ENCODE results near the gene GALNT18. TPM values are rescaled to one million over a fixed set of nuclear protein-coding genes. Genes with fewer than 3 reads are reported as not detected.
A peak's percentile ranks its signal among the peaks of the same experiment; 100 is the strongest.

GALNT18 gene
- total RNA-seq, 1 donor from 2014 or later = 6.6 TPM

DNA sequence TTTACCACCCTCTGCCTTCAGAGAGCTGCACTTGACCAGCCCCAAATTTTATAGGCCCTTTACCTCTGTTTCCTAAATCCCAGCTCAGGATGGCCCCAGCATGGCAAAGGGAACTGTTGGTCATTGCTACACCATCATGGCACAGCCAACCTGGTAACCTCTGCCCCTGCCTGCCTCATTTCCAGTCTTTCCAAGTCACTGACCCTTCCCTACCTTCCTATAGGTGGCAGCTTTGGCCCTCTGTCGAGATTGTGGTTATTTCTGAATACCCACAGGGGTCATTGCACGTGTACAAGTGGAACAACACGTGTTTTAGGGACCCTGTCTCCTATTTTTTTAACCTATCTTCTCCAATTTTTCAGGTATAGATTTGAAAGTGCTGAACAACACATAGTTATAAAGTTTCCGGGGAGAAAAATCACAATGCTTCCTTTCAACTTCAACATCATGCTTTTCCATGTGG is 2.8 kb downstream of the GALNT18 start:
- H3K27me3 ChIP-seq (ENCODE audit: control insufficient read depth, insufficient read depth, low read length) = no peaks in the 10 kb centered on the region
- H3K4me3 ChIP-seq (ENCODE audit: low read depth, low read length) = no peak overlapping the region
- TF ChIP-seq, protein P1, sequence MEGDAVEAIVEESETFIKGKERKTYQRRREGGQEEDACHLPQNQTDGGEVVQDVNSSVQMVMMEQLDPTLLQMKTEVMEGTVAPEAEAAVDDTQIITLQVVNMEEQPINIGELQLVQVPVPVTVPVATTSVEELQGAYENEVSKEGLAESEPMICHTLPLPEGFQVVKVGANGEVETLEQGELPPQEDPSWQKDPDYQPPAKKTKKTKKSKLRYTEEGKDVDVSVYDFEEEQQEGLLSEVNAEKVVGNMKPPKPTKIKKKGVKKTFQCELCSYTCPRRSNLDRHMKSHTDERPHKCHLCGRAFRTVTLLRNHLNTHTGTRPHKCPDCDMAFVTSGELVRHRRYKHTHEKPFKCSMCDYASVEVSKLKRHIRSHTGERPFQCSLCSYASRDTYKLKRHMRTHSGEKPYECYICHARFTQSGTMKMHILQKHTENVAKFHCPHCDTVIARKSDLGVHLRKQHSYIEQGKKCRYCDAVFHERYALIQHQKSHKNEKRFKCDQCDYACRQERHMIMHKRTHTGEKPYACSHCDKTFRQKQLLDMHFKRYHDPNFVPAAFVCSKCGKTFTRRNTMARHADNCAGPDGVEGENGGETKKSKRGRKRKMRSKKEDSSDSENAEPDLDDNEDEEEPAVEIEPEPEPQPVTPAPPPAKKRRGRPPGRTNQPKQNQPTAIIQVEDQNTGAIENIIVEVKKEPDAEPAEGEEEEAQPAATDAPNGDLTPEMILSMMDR (IDR thresholded peaks at IDR 0.05; ENCODE audit: insufficient read depth, low read length, poor library complexity, severe bottlenecking) = peak; percentile 26
- DNase-seq (ENCODE audit: low read depth) = no peak
- H3K36me3 ChIP-seq (ENCODE audit: control insufficient read depth, insufficient read depth, low read length) = no peaks in the 10 kb centered on the region

DNA sequence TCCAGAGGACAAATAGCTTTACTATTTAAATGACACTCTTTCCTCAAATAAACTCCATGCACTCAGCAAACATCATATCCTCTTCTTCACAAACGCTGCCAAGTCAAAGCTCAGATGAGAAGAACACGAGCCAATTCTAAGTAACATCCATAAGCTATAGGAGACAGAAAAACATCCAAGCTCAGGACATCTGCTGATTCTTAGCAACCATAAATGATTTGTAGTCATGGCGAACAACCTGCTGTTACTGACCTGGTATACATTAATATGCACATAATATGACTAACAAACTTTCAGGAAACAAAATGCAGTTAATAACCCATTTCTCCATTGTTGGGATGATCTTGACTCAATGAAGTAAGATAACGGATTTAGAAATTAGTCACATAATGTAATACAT is 6.7 kb downstream of the GALNT18 start:
- Histone ChIP-seq H3K27me3 (ENCODE audit: control insufficient read depth, insufficient read depth, low read length) (no peaks in the 10 kb centered on the region), H3K36me3 (ENCODE audit: control insufficient read depth, insufficient read depth, low read length) (no peaks in the 10 kb centered on the region), H3K4me3 (ENCODE audit: low read depth, low read length) (no peak overlapping the region)
- no peak for DNase-seq (ENCODE audit: low read depth)
- TF ChIP-seq, protein P1 (IDR thresholded peaks at IDR 0.05; ENCODE audit: insufficient read depth, low read length, poor library complexity, severe bottlenecking) = no peak

DNA sequence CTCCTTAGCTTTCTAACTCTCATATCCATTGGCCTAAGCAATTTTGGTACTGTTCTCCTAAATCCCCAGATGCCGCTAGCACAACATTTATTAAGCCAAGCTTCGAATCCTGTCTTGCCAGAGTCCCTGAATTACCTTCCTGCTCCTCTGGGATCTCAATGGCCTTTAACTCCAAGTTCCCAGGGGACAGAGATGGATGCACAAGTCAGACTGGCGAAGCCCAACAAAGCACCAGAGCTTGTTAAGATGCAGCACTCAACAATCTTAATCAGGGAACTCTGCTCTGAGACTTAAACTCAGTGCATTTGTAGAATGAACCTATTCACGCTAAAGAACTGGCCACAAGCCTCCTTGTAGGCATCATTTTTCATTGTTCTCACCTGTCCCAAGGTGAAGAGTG is 9.4 kb downstream of the GALNT18 start:
- TF ChIP-seq, protein P1 (IDR thresholded peaks at IDR 0.05; ENCODE audit: insufficient read depth, low read length, poor library complexity, severe bottlenecking) = no peak
- Histone ChIP-seq H3K36me3 (ENCODE audit: control insufficient read depth, insufficient read depth, low read length) (no peaks in the 10 kb centered on the region), H3K4me3 (ENCODE audit: low read depth, low read length) (no peak overlapping the region), H3K27me3 (ENCODE audit: control insufficient read depth, insufficient read depth, low read length) (no peaks in the 10 kb centered on the region)
- no peak for DNase-seq (ENCODE audit: low read depth)

DNA sequence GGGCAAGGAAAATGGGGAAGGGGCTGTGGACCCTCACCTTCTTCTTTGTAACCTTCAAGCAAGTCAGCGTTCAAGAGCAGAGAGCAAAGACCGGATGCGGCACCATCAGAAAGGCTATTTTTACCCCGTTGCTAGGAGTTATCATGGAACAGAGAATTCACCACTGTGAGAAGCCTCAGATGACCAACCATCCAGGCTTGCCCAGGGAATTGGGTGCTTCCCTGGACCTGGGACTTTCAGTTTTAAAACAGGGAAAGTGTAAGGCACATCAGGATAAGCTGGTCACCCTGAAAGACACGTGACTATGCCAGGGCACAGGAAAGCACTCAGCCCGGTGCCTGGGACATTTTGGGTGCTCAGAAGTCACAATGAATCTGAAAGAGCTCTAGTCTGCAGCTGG is 10.4 kb downstream of the GALNT18 start:
- H3K27me3 ChIP-seq (ENCODE audit: control insufficient read depth, insufficient read depth, low read length) = no peaks in the 10 kb centered on the region
- no peak for DNase-seq (ENCODE audit: low read depth)
- no peaks in the 10 kb centered on the region for H3K36me3 ChIP-seq (ENCODE audit: control insufficient read depth, insufficient read depth, low read length)
- no peak overlapping the region for H3K4me3 ChIP-seq (ENCODE audit: low read depth, low read length)
- TF ChIP-seq, protein P1 (IDR thresholded peaks at IDR 0.05; ENCODE audit: insufficient read depth, low read length, poor library complexity, severe bottlenecking) = no peak

DNA sequence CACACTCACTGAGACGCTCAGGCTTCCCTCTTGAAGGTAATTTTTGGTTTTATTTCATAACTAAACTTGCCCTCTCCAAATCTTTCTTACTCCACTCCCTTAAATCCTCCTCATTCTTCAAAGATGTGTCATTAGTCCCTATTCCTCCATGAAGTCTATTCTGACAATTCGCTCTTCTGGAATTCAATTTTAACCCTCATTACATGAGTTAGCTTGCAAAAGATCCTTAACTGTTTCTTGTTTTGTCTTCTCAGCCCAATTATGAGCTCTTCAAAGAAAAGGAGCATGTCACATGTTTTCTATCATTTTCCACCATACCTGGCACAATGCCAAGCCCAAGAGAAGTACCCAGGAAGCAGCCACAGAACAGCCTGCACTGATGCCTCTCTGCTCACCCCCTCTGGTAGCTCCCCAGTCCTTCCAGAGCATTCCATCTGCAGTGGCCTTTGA is 13.0 kb downstream of the GALNT18 start:
- Histone ChIP-seq H3K4me3 (ENCODE audit: low read depth, low read length) (no peak overlapping the region), H3K36me3 (ENCODE audit: control insufficient read depth, insufficient read depth, low read length) (no peaks in the 10 kb centered on the region), H3K27me3 (ENCODE audit: control insufficient read depth, insufficient read depth, low read length) (no peaks in the 10 kb centered on the region)
- TF ChIP-seq, protein P1 (IDR thresholded peaks at IDR 0.05; ENCODE audit: insufficient read depth, low read length, poor library complexity, severe bottlenecking) = no peak
- no peak for DNase-seq (ENCODE audit: low read depth)

DNA sequence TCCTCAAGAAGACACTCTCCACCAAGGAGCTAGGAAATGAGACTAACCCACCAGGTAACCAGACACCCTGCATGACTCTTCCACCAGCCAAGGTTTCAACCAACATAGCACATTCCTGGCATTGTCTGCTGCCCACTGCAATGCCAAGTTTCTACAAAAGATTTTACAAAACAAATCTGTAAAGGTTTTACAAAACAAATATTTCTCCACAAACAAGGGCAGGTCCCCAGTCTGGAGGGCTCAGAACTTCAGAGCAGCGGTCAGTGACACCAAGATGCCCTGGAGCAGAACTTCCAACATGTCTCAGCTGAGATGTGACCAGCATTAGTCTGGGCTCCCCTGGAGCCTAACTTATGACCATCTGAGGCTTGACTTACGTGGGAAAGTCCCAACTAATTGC is 14.0 kb downstream of the GALNT18 start:
- no peak for DNase-seq (ENCODE audit: low read depth)
- Histone ChIP-seq H3K4me3 (ENCODE audit: low read depth, low read length) (no peak overlapping the region), H3K27me3 (ENCODE audit: control insufficient read depth, insufficient read depth, low read length) (no peaks in the 10 kb centered on the region), H3K36me3 (ENCODE audit: control insufficient read depth, insufficient read depth, low read length) (no peaks in the 10 kb centered on the region)
- TF ChIP-seq, protein P1 (IDR thresholded peaks at IDR 0.05; ENCODE audit: insufficient read depth, low read length, poor library complexity, severe bottlenecking) = no peak
